DOHH2 (cell line): Measurements from ENCODE around the gene CCM2.

Experiments
- H3F3A ChIP-seq: fragments of 200-600 bp; sonication (generic), shearing (Covaris generic); 2 replicates; pipeline ENCODE4 v1.6.0; 2016; ENCODE audit warnings: antibody characterized with exemption, mild to moderate bottlenecking; ENCODE audit not compliant: control insufficient read depth, insufficient read depth
- H3K27ac ChIP-seq: fragments of 200-600 bp; sonication (generic); 2 replicates; pipeline ENCODE4 v1.5.1; 2014; ENCODE audit warnings: low read depth, mild to moderate bottlenecking, low read length, moderate library complexity
- H3K27me3 ChIP-seq: fragments of 200-600 bp; sonication (generic); 2 replicates; pipeline ENCODE4 v1.6.1; 2014; ENCODE audit warnings: mild to moderate bottlenecking, low read length, mixed read lengths; ENCODE audit not compliant: control insufficient read depth
- H3K36me3 ChIP-seq: fragments of 200-600 bp; sonication (generic); 2 replicates; pipeline ENCODE4 v1.6.1; 2014; ENCODE audit warnings: mild to moderate bottlenecking, low read length, moderate library complexity, mixed read lengths; ENCODE audit not compliant: control insufficient read depth
- H3K4me1 ChIP-seq: fragments of 200-600 bp; sonication (generic); 2 replicates; pipeline ENCODE4 v1.6.1; 2014; ENCODE audit warnings: mild to moderate bottlenecking, low read length, mixed read lengths; ENCODE audit not compliant: control insufficient read depth
- H3K4me2 ChIP-seq: fragments of 200-600 bp; sonication (generic); 2 replicates; pipeline ENCODE4 v1.6.0; 2014; ENCODE audit warnings: mild to moderate bottlenecking, low read length, moderate library complexity
- H3K4me3 ChIP-seq: fragments of 200-600 bp; sonication (generic); 2 replicates; pipeline ENCODE4 v1.5.1; 2014; ENCODE audit warnings: mild to moderate bottlenecking, low read length, mixed read lengths
- H3K79me2 ChIP-seq: fragments of 200-600 bp; sonication (generic); 2 replicates; pipeline ENCODE4 v1.6.1; 2014; ENCODE audit warnings: mild to moderate bottlenecking, low read length, mixed read lengths; ENCODE audit not compliant: control insufficient read depth
- H3K9me2 ChIP-seq: fragments of 200-600 bp; sonication (generic); replicated peaks from 2 replicates; pipeline ENCODE4 v1.6.1; 2014; ENCODE audit warnings: mild to moderate bottlenecking, low read length, mixed read lengths; ENCODE audit not compliant: control insufficient read depth
- H3K9me3 ChIP-seq: fragments of 200-600 bp; sonication (generic); 2 replicates; pipeline ENCODE4 v1.6.1; 2014; ENCODE audit warnings: antibody characterized with exemption, low read length, mixed read lengths; ENCODE audit not compliant: control insufficient read depth, insufficient read depth
- H4K20me1 ChIP-seq: fragments of 200-600 bp; sonication (generic); 2 replicates; pipeline ENCODE4 v1.6.0; 2014; ENCODE audit warnings: low read depth, mild to moderate bottlenecking, antibody characterized with exemption, low read length, moderate library complexity; ENCODE audit not compliant: control insufficient read depth, insufficient read depth
- EZH2phosphoT487 ChIP-seq: fragments of 200-600 bp; sonication (generic); IDR thresholded peaks from 2 replicates; pipeline ENCODE4 v1.6.1; 2017; ENCODE audit warnings: borderline replicate concordance, mild to moderate bottlenecking, antibody characterized with exemption, low read length, moderate library complexity, mixed read lengths
- TF ChIP-seq, protein P1 (sequence below): fragments of 200-600 bp; sonication (generic); IDR thresholded peaks from one replicate; pipeline ENCODE4 v1.5.1; 2014; ENCODE audit warnings: antibody characterized with exemption, mild to moderate bottlenecking, low read depth, low read length; ENCODE audit not compliant: poor library complexity, severe bottlenecking

Gene CCM2

DNA sequence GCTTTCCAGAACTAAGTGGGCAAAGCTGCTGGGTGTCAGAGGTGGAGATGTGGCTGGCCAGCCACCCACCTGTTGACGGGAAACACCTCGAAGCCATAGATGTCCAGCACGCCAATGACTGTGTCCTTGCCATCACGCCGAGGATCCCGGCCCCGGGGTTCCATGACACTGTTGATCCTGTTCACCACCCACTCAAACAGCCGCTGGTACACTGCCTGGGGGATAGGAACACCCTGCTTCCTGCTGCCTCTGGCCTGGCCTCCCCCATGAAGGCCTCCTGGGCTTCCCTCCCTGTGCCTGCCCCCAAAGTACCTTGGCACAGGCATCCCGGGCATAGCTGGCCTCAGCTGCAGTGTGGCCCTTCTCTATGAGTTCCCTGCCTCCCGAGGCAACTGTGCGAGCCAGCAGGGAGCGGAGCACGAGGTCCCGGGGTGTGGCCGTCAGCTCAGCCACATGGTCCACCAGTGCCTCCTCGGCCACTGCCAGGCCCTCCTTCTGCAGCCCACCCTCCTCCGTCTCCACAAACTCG, 29.4 kb upstream of the CCM2 start:
- Histone ChIP-seq H3K9me2 (no peaks in the 10 kb centered on the region), H3K79me2 (peaks cover 13% of the 10 kb centered on the region), H3K4me1 (peaks cover 72% of the 10 kb centered on the region), H3K27ac (no peak overlapping the region), H3K27me3 (no peaks in the 10 kb centered on the region), H3K36me3 (peaks cover 98% of the 10 kb centered on the region), H4K20me1 (no peaks in the 10 kb centered on the region), H3K4me3 (no peak overlapping the region), H3K9me3 (no peaks in the 10 kb centered on the region), H3F3A (no peaks in the 10 kb centered on the region), H3K4me2 (no peak overlapping the region)
- TF ChIP-seq, protein P1, sequence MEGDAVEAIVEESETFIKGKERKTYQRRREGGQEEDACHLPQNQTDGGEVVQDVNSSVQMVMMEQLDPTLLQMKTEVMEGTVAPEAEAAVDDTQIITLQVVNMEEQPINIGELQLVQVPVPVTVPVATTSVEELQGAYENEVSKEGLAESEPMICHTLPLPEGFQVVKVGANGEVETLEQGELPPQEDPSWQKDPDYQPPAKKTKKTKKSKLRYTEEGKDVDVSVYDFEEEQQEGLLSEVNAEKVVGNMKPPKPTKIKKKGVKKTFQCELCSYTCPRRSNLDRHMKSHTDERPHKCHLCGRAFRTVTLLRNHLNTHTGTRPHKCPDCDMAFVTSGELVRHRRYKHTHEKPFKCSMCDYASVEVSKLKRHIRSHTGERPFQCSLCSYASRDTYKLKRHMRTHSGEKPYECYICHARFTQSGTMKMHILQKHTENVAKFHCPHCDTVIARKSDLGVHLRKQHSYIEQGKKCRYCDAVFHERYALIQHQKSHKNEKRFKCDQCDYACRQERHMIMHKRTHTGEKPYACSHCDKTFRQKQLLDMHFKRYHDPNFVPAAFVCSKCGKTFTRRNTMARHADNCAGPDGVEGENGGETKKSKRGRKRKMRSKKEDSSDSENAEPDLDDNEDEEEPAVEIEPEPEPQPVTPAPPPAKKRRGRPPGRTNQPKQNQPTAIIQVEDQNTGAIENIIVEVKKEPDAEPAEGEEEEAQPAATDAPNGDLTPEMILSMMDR = no peak
- TF ChIP-seq EZH2phosphoT487 = no peak

DNA sequence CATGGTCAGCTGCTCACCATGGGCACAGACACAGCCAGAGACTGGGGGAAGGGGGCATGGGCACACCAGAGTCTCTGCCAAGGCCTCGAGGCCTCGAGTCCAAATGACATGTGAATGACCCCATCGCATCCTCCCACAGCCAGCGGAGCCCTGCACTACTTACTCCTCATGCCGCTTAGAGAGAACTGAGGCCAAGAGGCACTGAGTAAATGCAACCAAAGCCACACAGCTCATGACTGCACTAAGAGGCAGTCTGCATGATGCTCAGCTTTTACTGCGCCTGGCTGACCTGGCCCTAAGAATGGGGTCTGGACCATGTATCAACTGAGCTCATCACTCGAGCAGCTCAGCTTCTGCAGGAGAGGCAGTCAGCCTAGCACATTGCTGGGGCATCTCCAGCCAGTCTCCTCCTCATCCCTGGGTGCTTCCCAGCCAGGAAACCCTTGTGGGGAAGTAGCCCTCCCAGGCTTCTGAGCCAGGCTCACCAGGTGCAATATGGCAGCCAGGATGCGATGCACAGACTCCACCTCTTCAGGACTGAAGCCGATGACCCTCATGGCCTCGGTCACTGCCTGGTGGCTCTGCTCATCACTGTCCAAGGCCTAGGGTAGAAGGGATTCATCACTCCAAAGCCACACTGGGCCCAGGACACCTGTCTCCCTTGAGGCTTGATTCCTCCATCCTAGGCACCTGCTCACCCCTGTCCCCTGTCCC, 28.7 kb upstream of the CCM2 start:
- H3K9me3 ChIP-seq = no peaks in the 10 kb centered on the region
- peaks cover 98% of the 10 kb centered on the region for H3K36me3 ChIP-seq
- peaks cover 80% of the 10 kb centered on the region for H3K4me1 ChIP-seq
- H3K27ac ChIP-seq = no peak overlapping the region
- TF ChIP-seq, protein P1 = no peak
- TF ChIP-seq EZH2phosphoT487 = no peak
- no peak overlapping the region for H3K4me3 ChIP-seq
- H3K4me2 ChIP-seq = no peak overlapping the region
- no peaks in the 10 kb centered on the region for H3K27me3 ChIP-seq
- no peaks in the 10 kb centered on the region for H3K9me2 ChIP-seq
- H3K79me2 ChIP-seq = peaks cover 21% of the 10 kb centered on the region
- H4K20me1 ChIP-seq = no peaks in the 10 kb centered on the region
- no peaks in the 10 kb centered on the region for H3F3A ChIP-seq

DNA sequence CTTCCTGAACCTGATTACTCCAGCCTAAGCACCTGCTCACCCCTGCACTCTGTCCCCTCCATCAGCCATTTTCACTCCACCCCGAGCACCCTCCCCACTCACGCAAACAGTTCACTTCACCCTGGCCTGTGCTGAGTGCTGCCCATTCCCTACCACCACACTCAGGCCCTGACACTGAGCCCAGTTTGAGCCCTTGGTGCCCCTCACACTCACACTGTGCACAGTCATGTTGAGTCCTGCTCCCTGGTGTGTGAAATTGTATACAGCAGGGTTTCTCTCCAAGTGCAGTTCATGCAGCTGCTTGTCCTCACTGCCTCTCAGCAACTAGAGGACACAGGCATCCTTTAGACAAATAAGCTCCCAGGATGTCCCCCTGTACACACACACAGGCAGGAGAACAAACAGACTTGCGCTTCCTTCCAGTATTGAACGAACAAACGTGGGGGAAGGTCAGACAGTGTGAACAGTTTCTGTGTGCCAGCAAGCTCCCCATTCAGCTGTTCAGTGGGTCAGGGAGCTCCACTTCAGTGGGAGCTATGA, 28.0 kb upstream of the CCM2 start:
- peaks cover 27% of the 10 kb centered on the region for H3K79me2 ChIP-seq
- no peaks in the 10 kb centered on the region for H4K20me1 ChIP-seq
- no peaks in the 10 kb centered on the region for H3F3A ChIP-seq
- peaks cover 86% of the 10 kb centered on the region for H3K4me1 ChIP-seq
- no peak overlapping the region for H3K27ac ChIP-seq
- H3K9me2 ChIP-seq = no peaks in the 10 kb centered on the region
- no peaks in the 10 kb centered on the region for H3K9me3 ChIP-seq
- peaks cover 98% of the 10 kb centered on the region for H3K36me3 ChIP-seq
- H3K4me3 ChIP-seq = no peak overlapping the region
- TF ChIP-seq EZH2phosphoT487 = no peak
- TF ChIP-seq, protein P1 = no peak
- no peak overlapping the region for H3K4me2 ChIP-seq
- no peaks in the 10 kb centered on the region for H3K27me3 ChIP-seq
